ENCODE measurements around the gene SYNDIG1. TPM values are rescaled to one million over a fixed set of nuclear protein-coding genes. Genes with fewer than 3 reads are reported as not detected.

The SYNDIG1 gene
- total RNA-seq, 2 experiments from 2014 or later = not detected

GRCh38 chr20:24521032-24521431, 51.6 kb downstream of the SYNDIG1 start:
- no peaks in the 10 kb centered on the region for H3K27me3 Mint-ChIP-seq
- CTCF ChIA-PET = no interaction called here
- POLR2A ChIA-PET = no interaction called here
- H3K9me3 Mint-ChIP-seq = no peaks in the 10 kb centered on the region
- no peak overlapping the region for H3K4me3 Mint-ChIP-seq
- no peak for DNase-seq
- no peaks in the 10 kb centered on the region for H3K4me1 Mint-ChIP-seq
- no peak overlapping the region for H3K27ac Mint-ChIP-seq
- H3K36me3 Mint-ChIP-seq (ENCODE audit: low read depth) = no peaks in the 10 kb centered on the region

GRCh38 chr20:24522452-24523330, 53.3 kb downstream of the SYNDIG1 start:
- Mint-ChIP-seq H3K27ac (no peak overlapping the region), H3K36me3 (ENCODE audit: low read depth) (no peaks in the 10 kb centered on the region), H3K9me3 (no peaks in the 10 kb centered on the region), H3K27me3 (no peaks in the 10 kb centered on the region), H3K4me1 (no peaks in the 10 kb centered on the region), H3K4me3 (no peak overlapping the region)
- no peak for DNase-seq
- POLR2A ChIA-PET = no interaction called here
- CTCF ChIA-PET = no interaction called here

- ChIA-PET CTCF (no interaction called here), POLR2A (no interaction called here)
- no peaks in the 10 kb centered on the region for H3K4me1 Mint-ChIP-seq
- H3K36me3 Mint-ChIP-seq (ENCODE audit: low read depth) = no peaks in the 10 kb centered on the region
- no peak overlapping the region for H3K27ac Mint-ChIP-seq
- H3K27me3 Mint-ChIP-seq = no peaks in the 10 kb centered on the region
- H3K4me3 Mint-ChIP-seq = no peak overlapping the region
- no peak for DNase-seq
- no peaks in the 10 kb centered on the region for H3K9me3 Mint-ChIP-seq
Measured at GRCh38 chr20:24523661-24524060, 54.2 kb downstream of the SYNDIG1 start.

- DNase-seq = no peak
- no peaks in the 10 kb centered on the region for H3K36me3 Mint-ChIP-seq (ENCODE audit: low read depth)
- ChIA-PET POLR2A (no interaction called here), CTCF (no interaction called here)
- H3K9me3 Mint-ChIP-seq = peaks cover 3% of the 10 kb centered on the region
- no peak overlapping the region for H3K4me3 Mint-ChIP-seq
- no peaks in the 10 kb centered on the region for H3K27me3 Mint-ChIP-seq
- no peak overlapping the region for H3K27ac Mint-ChIP-seq
- no peaks in the 10 kb centered on the region for H3K4me1 Mint-ChIP-seq
Measured at GRCh38 chr20:24528583-24529368, 59.3 kb downstream of the SYNDIG1 start.

- ChIA-PET POLR2A (no interaction called here), CTCF (no interaction called here)
- peaks cover 3% of the 10 kb centered on the region for H3K9me3 Mint-ChIP-seq
- H3K4me1 Mint-ChIP-seq = no peaks in the 10 kb centered on the region
- H3K27ac Mint-ChIP-seq = no peak overlapping the region
- no peak overlapping the region for H3K4me3 Mint-ChIP-seq
- no peaks in the 10 kb centered on the region for H3K27me3 Mint-ChIP-seq
- H3K36me3 Mint-ChIP-seq (ENCODE audit: low read depth) = no peaks in the 10 kb centered on the region
- DNase-seq = no peak
Measured at GRCh38 chr20:24529369-24529719, 59.9 kb downstream of the SYNDIG1 start.

- peaks cover 3% of the 10 kb centered on the region for H3K9me3 Mint-ChIP-seq
- H3K27ac Mint-ChIP-seq = no peak overlapping the region
- CTCF ChIA-PET = no interaction called here
- POLR2A ChIA-PET = no interaction called here
- H3K27me3 Mint-ChIP-seq = no peaks in the 10 kb centered on the region
- no peak overlapping the region for H3K4me3 Mint-ChIP-seq
- DNase-seq = no peak
- H3K36me3 Mint-ChIP-seq (ENCODE audit: low read depth) = no peaks in the 10 kb centered on the region
- H3K4me1 Mint-ChIP-seq = no peaks in the 10 kb centered on the region
Measured at GRCh38 chr20:24530131-24530680, 60.8 kb downstream of the SYNDIG1 start.

- ChIA-PET POLR2A (no interaction called here), CTCF (no interaction called here)
- H3K36me3 Mint-ChIP-seq (ENCODE audit: low read depth) = no peaks in the 10 kb centered on the region
- H3K4me1 Mint-ChIP-seq = no peaks in the 10 kb centered on the region
- H3K27me3 Mint-ChIP-seq = no peaks in the 10 kb centered on the region
- DNase-seq = no peak
- no peak overlapping the region for H3K4me3 Mint-ChIP-seq
- H3K27ac Mint-ChIP-seq = no peak overlapping the region
- peaks cover 3% of the 10 kb centered on the region for H3K9me3 Mint-ChIP-seq
Measured at GRCh38 chr20:24531202-24531601, 61.8 kb downstream of the SYNDIG1 start.

- H3K4me1 Mint-ChIP-seq = no peaks in the 10 kb centered on the region
- H3K4me3 Mint-ChIP-seq = no peak overlapping the region
- POLR2A ChIA-PET = no interaction called here
- no peaks in the 10 kb centered on the region for H3K27me3 Mint-ChIP-seq
- no peak for DNase-seq
- no peaks in the 10 kb centered on the region for H3K36me3 Mint-ChIP-seq (ENCODE audit: low read depth)
- H3K9me3 Mint-ChIP-seq = peaks cover 3% of the 10 kb centered on the region
- H3K27ac Mint-ChIP-seq = no peak overlapping the region
- CTCF ChIA-PET = no interaction called here
Measured at GRCh38 chr20:24531631-24532419, 62.4 kb downstream of the SYNDIG1 start.

GRCh38 chr20:24533449-24533848, 64.0 kb downstream of the SYNDIG1 start:
- Mint-ChIP-seq H3K4me1 (no peaks in the 10 kb centered on the region), H3K4me3 (no peak overlapping the region), H3K27me3 (no peaks in the 10 kb centered on the region), H3K27ac (no peak overlapping the region), H3K36me3 (ENCODE audit: low read depth) (no peaks in the 10 kb centered on the region), H3K9me3 (peaks cover 3% of the 10 kb centered on the region)
- ChIA-PET POLR2A (no interaction called here), CTCF (no interaction called here)
- no peak for DNase-seq

- Mint-ChIP-seq H3K27me3 (no peaks in the 10 kb centered on the region), H3K4me1 (no peaks in the 10 kb centered on the region), H3K36me3 (ENCODE audit: low read depth) (no peaks in the 10 kb centered on the region), H3K27ac (no peak overlapping the region), H3K4me3 (no peak overlapping the region), H3K9me3 (peaks cover 3% of the 10 kb centered on the region)
- POLR2A ChIA-PET = no interaction called here
- DNase-seq = no peak
- CTCF ChIA-PET = no interaction called here
Measured at GRCh38 chr20:24534282-24534681, 64.9 kb downstream of the SYNDIG1 start.

GRCh38 chr20:24535941-24536730, 66.7 kb downstream of the SYNDIG1 start:
- ChIA-PET CTCF (no interaction called here), POLR2A (no interaction called here)
- no peak for DNase-seq
- Mint-ChIP-seq H3K27me3 (peaks cover 5% of the 10 kb centered on the region), H3K36me3 (ENCODE audit: low read depth) (no peaks in the 10 kb centered on the region), H3K27ac (no peak overlapping the region), H3K4me1 (no peaks in the 10 kb centered on the region), H3K4me3 (no peak overlapping the region), H3K9me3 (no peaks in the 10 kb centered on the region)

- no peaks in the 10 kb centered on the region for H3K9me3 Mint-ChIP-seq
- H3K27me3 Mint-ChIP-seq = peaks cover 5% of the 10 kb centered on the region
- H3K4me3 Mint-ChIP-seq = no peak overlapping the region
- H3K27ac Mint-ChIP-seq = no peak overlapping the region
- no peak for DNase-seq
- CTCF ChIA-PET = no interaction called here
- no peaks in the 10 kb centered on the region for H3K4me1 Mint-ChIP-seq
- H3K36me3 Mint-ChIP-seq (ENCODE audit: low read depth) = no peaks in the 10 kb centered on the region
- POLR2A ChIA-PET = no interaction called here
Measured at GRCh38 chr20:24537210-24537609, 67.8 kb downstream of the SYNDIG1 start.

- ChIA-PET CTCF (no interaction called here), POLR2A (no interaction called here)
- H3K4me1 Mint-ChIP-seq = no peaks in the 10 kb centered on the region
- no peak overlapping the region for H3K4me3 Mint-ChIP-seq
- no peaks in the 10 kb centered on the region for H3K9me3 Mint-ChIP-seq
- no peaks in the 10 kb centered on the region for H3K36me3 Mint-ChIP-seq (ENCODE audit: low read depth)
- H3K27me3 Mint-ChIP-seq = peaks cover 5% of the 10 kb centered on the region
- no peak for DNase-seq
- no peak overlapping the region for H3K27ac Mint-ChIP-seq
Measured at GRCh38 chr20:24542721-24543120, 73.3 kb downstream of the SYNDIG1 start.
